HEK293 (cell line): Measurements from ENCODE around the gene GALNT16.

ENCODE experiments used
- CTCF ChIA-PET: fragments of 350-600 bp; formaldehyde crosslinking; extraction: SDS; loops from one replicate; lab custom pipeline; 2021; ENCODE audit warnings: antibody characterized with exemption; lab: Yijun Ruan, JAX
- POLR2A ChIA-PET: fragments of 300-600 bp; formaldehyde crosslinking; extraction: SDS; loops from one replicate; lab custom pipeline; 2020; ENCODE audit warnings: antibody characterized with exemption, inconsistent platforms; lab: Yijun Ruan, JAX
- H3K27ac ChIP-seq: fragments of 200-500 bp; sonication (Bioruptor generic); 2 replicates; pipeline ENCODE4 v1.5.1; 2014; ENCODE audit warnings: low read depth, low read length, control low read depth, inconsistent platforms; ENCODE audit errors: extremely low read depth
- H3K36me3 ChIP-seq, 2 experiments: fragments of 200-500 bp in 1 of 2; sonication (Bioruptor generic) in 1 of 2; 1 replicate in 1 of 2; 2 replicates in 1 of 2; pipeline ENCODE4 v1.5.1; 2014 to 2017; ENCODE audit warnings: inconsistent platforms in 2 of 2, low read length in 2 of 2; ENCODE audit not compliant: control insufficient read depth in 2 of 2, insufficient read depth in 1 of 2
- H3K4me1 ChIP-seq: fragments of 200-500 bp; sonication (Bioruptor generic); 2 replicates; pipeline ENCODE4 v1.5.1; 2014; ENCODE audit warnings: mild to moderate bottlenecking, low read length, inconsistent platforms; ENCODE audit not compliant: control insufficient read depth, insufficient read depth
- H3K4me3 ChIP-seq: 2 replicates; pipeline ENCODE4 v1.5.1; 2011; ENCODE audit warnings: low read depth, mild to moderate bottlenecking, control low read depth, low read length, moderate library complexity
- H3K9me3 ChIP-seq: fragments of 200-500 bp; sonication (Bioruptor generic); 2 replicates; pipeline ENCODE4 v1.5.1; 2014; ENCODE audit warnings: low read depth, low read length, inconsistent platforms; ENCODE audit not compliant: control insufficient read depth, insufficient read depth
- EGR2 ChIP-seq: fragments of 450-650 bp; formaldehyde crosslinking; IDR thresholded peaks from 2 replicates; pipeline ENCODE4 v1.5.1; 2016; ENCODE audit warnings: low read depth, missing biosample characterization, missing genetic modification characterization
- REST ChIP-seq: fragments of 450-650 bp; formaldehyde crosslinking; IDR thresholded peaks from 2 replicates; pipeline ENCODE4 v1.5.1; 2016; ENCODE audit warnings: missing biosample characterization, missing genetic modification characterization
- ZBTB21 ChIP-seq: fragments of 450-650 bp; formaldehyde crosslinking; IDR thresholded peaks from 2 replicates; pipeline ENCODE4 v1.5.1; 2017; ENCODE audit warnings: missing biosample characterization, missing genetic modification characterization
- ZNF132 ChIP-seq: fragments of 450-650 bp; formaldehyde crosslinking; IDR thresholded peaks from 2 replicates; pipeline ENCODE4 v1.5.1; 2017; ENCODE audit warnings: missing biosample characterization, missing genetic modification characterization, borderline replicate concordance
- ZNF2 ChIP-seq: fragments of 450-650 bp; formaldehyde crosslinking; IDR thresholded peaks from 2 replicates; pipeline ENCODE4 v1.5.1; 2016; ENCODE audit warnings: missing biosample characterization, missing genetic modification characterization
- ZNF214 ChIP-seq: fragments of 450-650 bp; formaldehyde crosslinking; IDR thresholded peaks from 2 replicates; pipeline ENCODE4 v1.5.1; 2017; ENCODE audit warnings: missing biosample characterization, mild to moderate bottlenecking, missing genetic modification characterization, borderline replicate concordance
- ZNF416 ChIP-seq: fragments of 450-650 bp; formaldehyde crosslinking; IDR thresholded peaks from 2 replicates; pipeline ENCODE4 v1.5.1; 2016; ENCODE audit warnings: missing biosample characterization, missing genetic modification characterization
- ZNF488 ChIP-seq: fragments of 450-650 bp; formaldehyde crosslinking; IDR thresholded peaks from 2 replicates; pipeline ENCODE4 v1.5.1; 2016; ENCODE audit warnings: missing biosample characterization, missing genetic modification characterization
- ZNF510 ChIP-seq: fragments of 450-650 bp; formaldehyde crosslinking; IDR thresholded peaks from 2 replicates; pipeline ENCODE4 v1.5.1; 2018; ENCODE audit warnings: mild to moderate bottlenecking, missing genetic modification characterization, missing biosample characterization; ENCODE audit not compliant: insufficient replicate concordance
- ZNF596 ChIP-seq: fragments of 450-650 bp; IDR thresholded peaks from 2 replicates; pipeline ENCODE4 v1.5.0; 2018; ENCODE audit warnings: missing biosample characterization, mild to moderate bottlenecking, missing genetic modification characterization, moderate library complexity
- ZNF747 ChIP-seq: fragments of 450-650 bp; formaldehyde crosslinking; IDR thresholded peaks from 2 replicates; pipeline ENCODE4 v1.5.1; 2016; ENCODE audit warnings: missing biosample characterization, missing genetic modification characterization
- ZNF76 ChIP-seq: fragments of 450-650 bp; formaldehyde crosslinking; IDR thresholded peaks from 2 replicates; pipeline ENCODE4; 2016; ENCODE audit warnings: low read depth, missing biosample characterization, missing genetic modification characterization, borderline replicate concordance
- TF ChIP-seq, protein P1 (sequence below): fragments of 450-650 bp; formaldehyde crosslinking; IDR thresholded peaks from 2 replicates; pipeline ENCODE4 v1.5.1; 2016; ENCODE audit warnings: missing biosample characterization, missing genetic modification characterization, low read depth
- TF ChIP-seq, protein P2 (sequence below): fragments of 450-650 bp; formaldehyde crosslinking; IDR thresholded peaks from 2 replicates; pipeline ENCODE4 v1.5.1; 2016; ENCODE audit warnings: missing biosample characterization, missing genetic modification characterization

GALNT16 gene

DNA sequence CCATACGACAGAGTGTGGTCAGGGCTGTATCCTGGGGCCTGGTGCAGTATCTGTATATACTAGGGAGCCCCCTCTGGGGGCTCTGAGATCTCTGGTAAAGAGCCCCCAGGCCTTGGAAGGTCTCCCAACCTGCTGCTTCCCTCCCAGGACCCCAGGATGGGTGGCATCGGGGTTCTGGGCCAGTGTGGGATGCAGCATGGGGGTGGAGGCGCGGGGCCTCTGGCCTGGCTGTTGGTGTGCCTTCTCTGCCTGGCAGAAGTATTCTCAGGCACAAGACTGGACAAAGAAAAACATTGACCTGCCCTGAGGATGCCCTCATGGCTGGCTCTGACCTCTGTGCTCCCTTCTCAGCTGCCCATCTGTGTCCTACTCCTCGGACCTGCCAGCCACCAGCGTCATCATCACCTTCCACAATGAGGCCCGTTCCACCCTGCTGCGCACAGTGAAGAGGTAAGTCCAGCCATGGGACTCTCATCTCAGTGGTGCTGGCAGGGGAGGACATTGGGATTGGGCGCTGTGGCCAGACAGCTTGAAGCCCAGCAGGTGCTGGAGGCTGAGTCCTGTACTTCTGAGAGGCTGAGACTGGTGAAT is 64.5 kb downstream of the GALNT16 start (continued):
- TF ChIP-seq ZNF488 (tag by site-specific recombination): no peak
- TF ChIP-seq EGR2: no peak
- no peak for TF ChIP-seq REST (tag by site-specific recombination)
- TF ChIP-seq ZNF132 (tag by site-specific recombination): no peak

- no peaks in the 10 kb centered on the region for H3K9me3 ChIP-seq
- no peak overlapping the region for H3K4me3 ChIP-seq
- TF ChIP-seq ZNF416 (tag by site-specific recombination) (no peak), ZBTB21 (tag by site-specific recombination) (no peak), ZNF76 (tag by site-specific recombination) (no peak), ZNF2 (tag by site-specific recombination) (no peak), ZNF510 (tag by site-specific recombination) (no peak), ZNF214 (tag by site-specific recombination) (no peak), ZNF596 (no peak), ZNF747 (no peak)
- TF ChIP-seq, protein P1, sequence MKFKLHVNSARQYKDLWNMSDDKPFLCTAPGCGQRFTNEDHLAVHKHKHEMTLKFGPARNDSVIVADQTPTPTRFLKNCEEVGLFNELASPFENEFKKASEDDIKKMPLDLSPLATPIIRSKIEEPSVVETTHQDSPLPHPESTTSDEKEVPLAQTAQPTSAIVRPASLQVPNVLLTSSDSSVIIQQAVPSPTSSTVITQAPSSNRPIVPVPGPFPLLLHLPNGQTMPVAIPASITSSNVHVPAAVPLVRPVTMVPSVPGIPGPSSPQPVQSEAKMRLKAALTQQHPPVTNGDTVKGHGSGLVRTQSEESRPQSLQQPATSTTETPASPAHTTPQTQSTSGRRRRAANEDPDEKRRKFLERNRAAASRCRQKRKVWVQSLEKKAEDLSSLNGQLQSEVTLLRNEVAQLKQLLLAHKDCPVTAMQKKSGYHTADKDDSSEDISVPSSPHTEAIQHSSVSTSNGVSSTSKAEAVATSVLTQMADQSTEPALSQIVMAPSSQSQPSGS (tag by site-specific recombination): no peak
- ChIA-PET POLR2A (no interaction called here), CTCF (no interaction called here)
- peaks cover 0 to 14% of the 10 kb centered on the region in 2 experiments; a peak in 1 of 3 replicates for H3K36me3 ChIP-seq
- H3K27ac ChIP-seq: no peak overlapping the region
- no peaks in the 10 kb centered on the region for H3K4me1 ChIP-seq
Measured at GRCh38 chr14:69325086-69325485, 65.1 kb downstream of the GALNT16 start.

- Histone ChIP-seq H3K9me3 (no peaks in the 10 kb centered on the region), H3K36me3 (peaks cover 0 to 14% of the 10 kb centered on the region in 2 experiments; a peak in 1 of 3 replicates), H3K4me3 (no peak overlapping the region), H3K27ac (no peak overlapping the region), H3K4me1 (no peaks in the 10 kb centered on the region)
- ChIA-PET POLR2A (no interaction called here), CTCF (interaction anchor here (0.5 kb wide), 1 partner anchor 19 kb away, joined by 3 read pairs; no protein-coding TSS in a partner anchor)
- TF ChIP-seq, protein P2, sequence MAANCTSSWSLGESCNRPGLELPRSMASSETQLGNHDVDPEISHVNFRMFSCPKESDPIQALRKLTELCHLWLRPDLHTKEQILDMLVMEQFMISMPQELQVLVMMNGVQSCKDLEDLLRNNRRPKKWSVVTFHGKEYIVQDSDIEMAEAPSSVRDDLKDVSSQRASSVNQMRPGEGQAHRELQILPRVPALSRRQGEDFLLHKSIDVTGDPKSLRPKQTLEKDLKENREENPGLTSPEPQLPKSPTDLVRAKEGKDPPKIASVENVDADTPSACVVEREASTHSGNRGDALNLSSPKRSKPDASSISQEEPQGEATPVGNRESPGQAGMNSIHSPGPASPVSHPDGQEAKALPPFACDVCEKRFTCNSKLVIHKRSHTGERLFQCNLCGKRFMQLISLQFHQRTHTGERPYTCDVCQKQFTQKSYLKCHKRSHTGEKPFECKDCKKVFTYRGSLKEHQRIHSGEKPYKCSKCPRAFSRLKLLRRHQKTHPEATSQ (tag by site-specific recombination): no peak
- TF ChIP-seq, all 188 proteins: peak for 0
Measured at GRCh38 chr14:69325646-69326265, 65.8 kb downstream of the GALNT16 start.
